Glutamatergic neuron (in vitro differentiated cells): Measurements from ENCODE around the gene MDC1. TPM values are rescaled to one million over a fixed set of nuclear protein-coding genes. Genes with fewer than 3 reads are reported as not detected.

Source experiments
- DNase-seq: peaks from one replicate; pipeline ENCODE4 v3.0.0; 2022
- H3K27ac Mint-ChIP-seq: one replicate; pipeline ENCODE4 v1.8.0; 2020; ENCODE audit warnings: mild to moderate bottlenecking, mixed read lengths, inconsistent platforms; ENCODE audit not compliant: unreplicated experiment
- H3K27me3 Mint-ChIP-seq: one replicate; pipeline ENCODE4 v1.8.0; 2020; ENCODE audit warnings: mild to moderate bottlenecking, moderate library complexity, mixed read lengths, inconsistent platforms; ENCODE audit not compliant: unreplicated experiment
- H3K36me3 Mint-ChIP-seq: one replicate; pipeline ENCODE4 v1.8.0; 2020; ENCODE audit warnings: mild to moderate bottlenecking, mixed read lengths, inconsistent platforms; ENCODE audit not compliant: unreplicated experiment
- H3K4me1 Mint-ChIP-seq: one replicate; pipeline ENCODE4 v1.8.0; 2020; ENCODE audit warnings: mild to moderate bottlenecking, low read depth, mixed read lengths, inconsistent platforms; ENCODE audit not compliant: unreplicated experiment
- H3K4me3 Mint-ChIP-seq: one replicate; pipeline ENCODE4 v1.8.0; 2020; ENCODE audit warnings: mild to moderate bottlenecking, mixed read lengths, inconsistent platforms; ENCODE audit not compliant: unreplicated experiment
- H3K9me3 Mint-ChIP-seq: one replicate; pipeline ENCODE4 v1.8.0; 2020; ENCODE audit warnings: mild to moderate bottlenecking, moderate library complexity, mixed read lengths, inconsistent platforms; ENCODE audit not compliant: unreplicated experiment
- total RNA-seq: library from RNA; stranded (reverse); fragmentation: NEBNext Ultra II Directional; extraction: Animal tissue kit (Norgen Biotek cat#: 25700); gene quantifications from one replicate; pipeline ENCODE4 v1.2.1, GENCODE V29; 2021; ENCODE audit not compliant: unreplicated experiment
- TF ChIP-seq, protein P1 (sequence below): fragments of 200-600 bp; sonication (generic); IDR thresholded peaks from one replicate; pipeline ENCODE4 v1.5.0; 2021; ENCODE audit not compliant: partially characterized antibody, unreplicated experiment

The MDC1 gene
- total RNA-seq, 1 donor from 2014 or later, result 50.4 TPM

DNA sequence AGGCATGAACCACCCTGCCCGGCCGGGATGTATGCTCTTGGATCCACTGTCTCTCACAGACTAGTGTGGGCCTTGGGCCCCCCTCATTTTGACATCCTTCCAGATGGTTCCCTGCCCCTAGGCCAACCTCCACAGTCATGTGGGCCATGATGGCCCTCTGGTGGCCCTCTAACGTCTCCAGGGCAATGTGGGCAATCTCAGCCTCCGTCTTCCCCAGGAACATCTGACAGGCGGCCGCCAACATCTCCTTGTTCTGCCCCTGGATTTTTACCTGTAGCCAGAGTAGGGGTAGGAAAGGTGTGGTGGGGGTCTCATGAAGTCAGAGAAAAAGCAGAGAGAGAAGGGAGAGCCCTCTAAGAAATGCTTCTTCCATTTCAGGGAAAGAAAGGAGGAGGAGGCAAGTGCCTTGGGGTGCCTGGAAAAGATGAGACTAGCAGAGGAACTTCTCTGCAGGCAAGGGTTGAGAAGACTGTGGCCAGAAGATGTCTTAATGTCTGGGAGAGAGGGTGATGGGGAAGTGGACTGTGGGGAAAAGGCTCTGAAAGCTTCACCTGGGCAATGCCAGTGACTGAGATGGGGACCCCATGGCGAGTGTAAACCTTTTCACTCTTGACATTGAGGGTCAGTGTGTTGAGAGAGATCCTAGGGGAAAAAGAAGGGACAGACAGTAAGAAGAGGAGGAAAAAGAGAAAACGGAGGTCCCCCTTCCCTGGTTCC is 24.1 kb upstream of the MDC1 start:
- Mint-ChIP-seq H3K4me3 (peak overlapping the region; percentile 99), H3K9me3 (peaks cover 16% of the 10 kb centered on the region), H3K27ac (peak overlapping the region; percentile 95), H3K36me3 (peaks cover 8% of the 10 kb centered on the region), H3K4me1 (peaks cover 21% of the 10 kb centered on the region), H3K27me3 (peaks cover 20% of the 10 kb centered on the region)
- no peak for DNase-seq
- TF ChIP-seq, protein P1, sequence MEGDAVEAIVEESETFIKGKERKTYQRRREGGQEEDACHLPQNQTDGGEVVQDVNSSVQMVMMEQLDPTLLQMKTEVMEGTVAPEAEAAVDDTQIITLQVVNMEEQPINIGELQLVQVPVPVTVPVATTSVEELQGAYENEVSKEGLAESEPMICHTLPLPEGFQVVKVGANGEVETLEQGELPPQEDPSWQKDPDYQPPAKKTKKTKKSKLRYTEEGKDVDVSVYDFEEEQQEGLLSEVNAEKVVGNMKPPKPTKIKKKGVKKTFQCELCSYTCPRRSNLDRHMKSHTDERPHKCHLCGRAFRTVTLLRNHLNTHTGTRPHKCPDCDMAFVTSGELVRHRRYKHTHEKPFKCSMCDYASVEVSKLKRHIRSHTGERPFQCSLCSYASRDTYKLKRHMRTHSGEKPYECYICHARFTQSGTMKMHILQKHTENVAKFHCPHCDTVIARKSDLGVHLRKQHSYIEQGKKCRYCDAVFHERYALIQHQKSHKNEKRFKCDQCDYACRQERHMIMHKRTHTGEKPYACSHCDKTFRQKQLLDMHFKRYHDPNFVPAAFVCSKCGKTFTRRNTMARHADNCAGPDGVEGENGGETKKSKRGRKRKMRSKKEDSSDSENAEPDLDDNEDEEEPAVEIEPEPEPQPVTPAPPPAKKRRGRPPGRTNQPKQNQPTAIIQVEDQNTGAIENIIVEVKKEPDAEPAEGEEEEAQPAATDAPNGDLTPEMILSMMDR, result no peak

GRCh38 chr6:30740540-30740870 is 23.4 kb upstream of the MDC1 start:
- peaks cover 20% of the 10 kb centered on the region for H3K27me3 Mint-ChIP-seq
- H3K9me3 Mint-ChIP-seq, result peaks cover 16% of the 10 kb centered on the region
- H3K4me1 Mint-ChIP-seq, result peaks cover 21% of the 10 kb centered on the region
- TF ChIP-seq, protein P1, result no peak
- no peak for DNase-seq
- H3K36me3 Mint-ChIP-seq, result peaks cover 8% of the 10 kb centered on the region
- peak overlapping the region; percentile 58 for H3K4me3 Mint-ChIP-seq
- no peak overlapping the region for H3K27ac Mint-ChIP-seq

GRCh38 chr6:30738532-30738931 is 21.5 kb upstream of the MDC1 start:
- H3K4me1 Mint-ChIP-seq, result peaks cover 13% of the 10 kb centered on the region
- H3K4me3 Mint-ChIP-seq, result no peak overlapping the region
- no peak overlapping the region for H3K27ac Mint-ChIP-seq
- DNase-seq, result no peak
- peaks cover 13% of the 10 kb centered on the region for H3K27me3 Mint-ChIP-seq
- TF ChIP-seq, protein P1, result no peak
- peaks cover 8% of the 10 kb centered on the region for H3K36me3 Mint-ChIP-seq
- peaks cover 9% of the 10 kb centered on the region for H3K9me3 Mint-ChIP-seq

GRCh38 chr6:30735668-30736314 is 18.7 kb upstream of the MDC1 start:
- TF ChIP-seq, protein P1, result no peak
- H3K4me3 Mint-ChIP-seq, result peak overlapping the region; percentile 8
- H3K4me1 Mint-ChIP-seq, result peaks cover 6% of the 10 kb centered on the region
- H3K27ac Mint-ChIP-seq, result no peak overlapping the region
- DNase-seq, result no peak
- peaks cover 4% of the 10 kb centered on the region for H3K27me3 Mint-ChIP-seq
- peaks cover 7% of the 10 kb centered on the region for H3K9me3 Mint-ChIP-seq
- H3K36me3 Mint-ChIP-seq, result peaks cover 8% of the 10 kb centered on the region
